ENCODE data around the gene GNAI3. TPM values are rescaled to one million over a fixed set of nuclear protein-coding genes. Genes with fewer than 3 reads are reported as not detected.

The GNAI3 gene
- total and polyA plus RNA-seq, 2 of the 8 experiments (the other 6 are each of a cell fraction or from before 2014, with no cell fraction given), result 4.0 to 9.8 TPM

- H3K27me3 ChIP-seq (replicated peaks in 1 of 4; ENCODE audit: control insufficient read depth in 3 of 4, extremely low read depth in 1 of 4, insufficient read depth in 3 of 4, low read length in 3 of 4), result no peaks in the 10 kb centered on the region
- H2BK120ac ChIP-seq (replicated peaks; ENCODE audit: low read depth, low read length), result no peak overlapping the region
- no peaks in the 10 kb centered on the region for H3K36me3 ChIP-seq (ENCODE audit: control insufficient read depth in 2 of 4, insufficient read depth in 4 of 4, low read length in 3 of 4)
- no peak for TF ChIP-seq BCL11A (IDR thresholded peaks at IDR 0.05; ENCODE audit: low read depth in 2 of 2, low read length in 2 of 2)
- TF ChIP-seq TAF7 (optimal IDR thresholded peaks at IDR 0.05; ENCODE audit: borderline replicate concordance, low read depth, low read length), result no peak
- TF ChIP-seq RNF2 (IDR thresholded peaks at IDR 0.05; ENCODE audit: borderline replicate concordance, low read depth, low read length, missing control alignments, poor library complexity, severe bottlenecking), result no peak
- no peak for TF ChIP-seq KDM1A (IDR thresholded peaks at IDR 0.05; ENCODE audit: borderline replicate concordance, low read length)
- TF ChIP-seq YY1 (IDR thresholded peaks at IDR 0.05; ENCODE audit: low read depth, low read length), result no peak
- no peak overlapping the region for H2BK5ac ChIP-seq (ENCODE audit: low read depth, low read length)
- no peak overlapping the region for H2BK12ac ChIP-seq (ENCODE audit: low read depth, low read length)
- no peak overlapping the region for H3K27ac ChIP-seq (ENCODE audit: low read depth, low read length)
- no peak overlapping the region for H4K91ac ChIP-seq (replicated peaks; ENCODE audit: insufficient read length, low read length)
- H3K23ac ChIP-seq (ENCODE audit: insufficient read length), result no peak overlapping the region
- DNase-seq (ENCODE audit: low read depth in 1 of 2, low spot score in 2 of 2) (no peak), FAIRE-seq (no peak)
- H3K4me3 ChIP-seq (ENCODE audit: extremely low read depth in 1 of 4, insufficient read depth in 2 of 4, low read depth in 3 of 4, low read length in 4 of 4), result no peak overlapping the region
- no peaks in the 10 kb centered on the region; the same call in 1 of the 2 replicates for H3K23me2 ChIP-seq (ENCODE audit: low read depth, low read length)
- 98% methylated on average over 3 of the region's 3 CpGs; no CpG with 5 or more reads in 1 of the 2 experiments for WGBS, 2 experiments (ENCODE audit: extremely low coverage in 1 of 2, insufficient coverage in 1 of 2, insufficient read length in 1 of 2, insufficient replicate concordance in 2 of 2, low coverage in 1 of 2, low lambda C conversion rate in 2 of 2, missing lambda C conversion rate in 1 of 2)
- no peak overlapping the region for H3K56ac ChIP-seq (replicated peaks; ENCODE audit: insufficient read length, low read depth, low read length)
- no peak overlapping the region for H3K9ac ChIP-seq (replicated peaks in 1 of 4; ENCODE audit: extremely low read depth in 1 of 4, low read depth in 3 of 4, low read length in 3 of 4)
- no peaks in the 10 kb centered on the region for H3K9me3 ChIP-seq (ENCODE audit: insufficient read depth in 2 of 2, low read depth in 1 of 2, low read length in 1 of 2)
- no peak overlapping the region for H2AFZ ChIP-seq (ENCODE audit: low read length)
- POLR2A ChIA-PET (ENCODE audit: partially characterized antibody), result interaction anchor here (1.1 to 1.6 kb wide), 2 partner anchors 19 to 30 kb away, joined by 3 to 7 read pairs; partner anchors contain the start of gene AMIGO1
- H3K14ac ChIP-seq (ENCODE audit: insufficient read length), result no peak overlapping the region
- H4K20me1 ChIP-seq (replicated peaks in 1 of 2; ENCODE audit: control insufficient read depth in 1 of 2, insufficient read depth in 2 of 2, low read length in 2 of 2), result no peaks in the 10 kb centered on the region
- CTCF ChIA-PET (ENCODE audit: partially characterized antibody), result interaction anchor here (0.6 to 26.3 kb wide), 10 partner anchors 11 to 292 kb away, joined by 3 to 1755 read pairs (median 3); partner anchors contain the start of genes AMIGO1, ATXN7L2, CYB561D1 and GPR61
- H3K79me2 ChIP-seq (ENCODE audit: control insufficient read depth in 1 of 2, insufficient read depth in 2 of 2, low read length in 2 of 2), result no peaks in the 10 kb centered on the region
- H2AK5ac ChIP-seq (ENCODE audit: low read depth, low read length), result no peak overlapping the region
- no peaks in the 10 kb centered on the region for H3K79me1 ChIP-seq (ENCODE audit: low read depth, low read length)
- no peak overlapping the region for H4K5ac ChIP-seq (ENCODE audit: insufficient read length, low read depth, low read length)
- H4K8ac ChIP-seq (ENCODE audit: extremely low read depth, insufficient read depth, low read length), result no peak overlapping the region
- H3K4me2 ChIP-seq (ENCODE audit: insufficient read depth in 1 of 2, low read depth in 2 of 2, low read length in 2 of 2), result no peak overlapping the region
- no peak overlapping the region for H3K4ac ChIP-seq (replicated peaks; ENCODE audit: insufficient read length, low read depth, low read length)
- no peak overlapping the region for H2BK20ac ChIP-seq (ENCODE audit: low read length)
- H2BK15ac ChIP-seq (ENCODE audit: low read length), result no peak overlapping the region
- no peak overlapping the region for H3K18ac ChIP-seq (ENCODE audit: extremely low read depth, low read length)
- peaks cover 0 to 3% (median 1%) of the 10 kb centered on the region in 4 experiments; a peak in 4 of 7 replicates for H3K4me1 ChIP-seq (replicated peaks in 1 of 4; ENCODE audit: control insufficient read depth in 3 of 4, insufficient read depth in 4 of 4, low read length in 3 of 4)
Measured at GRCh38 chr1:109528712-109529111, 19.7 kb upstream of the GNAI3 start.

Data from H1 (cell line).